Mammary epithelial cell (primary cell): ENCODE results near the gene SLC25A39.

Experiments used
- EZH2 ChIP-seq: IDR thresholded peaks from 2 replicates; pipeline ENCODE4 v1.6.1; 2012; ENCODE audit warnings: low read length, inconsistent platforms, borderline replicate concordance
- TF ChIP-seq, protein P1 (sequence below), 2 donors: IDR thresholded peaks in 1 of 2; conservative IDR thresholded peaks in 1 of 2; 2 replicates each; pipeline ENCODE4 v1.5.1; 2011 to 2012; ENCODE audit warnings: inconsistent platforms in 2 of 2, low read length in 2 of 2, mild to moderate bottlenecking in 2 of 2, control low read depth in 1 of 2, low read depth in 1 of 2; ENCODE audit not compliant: insufficient read depth in 1 of 2; ENCODE audit errors: extremely low read depth in 1 of 2

DNA sequence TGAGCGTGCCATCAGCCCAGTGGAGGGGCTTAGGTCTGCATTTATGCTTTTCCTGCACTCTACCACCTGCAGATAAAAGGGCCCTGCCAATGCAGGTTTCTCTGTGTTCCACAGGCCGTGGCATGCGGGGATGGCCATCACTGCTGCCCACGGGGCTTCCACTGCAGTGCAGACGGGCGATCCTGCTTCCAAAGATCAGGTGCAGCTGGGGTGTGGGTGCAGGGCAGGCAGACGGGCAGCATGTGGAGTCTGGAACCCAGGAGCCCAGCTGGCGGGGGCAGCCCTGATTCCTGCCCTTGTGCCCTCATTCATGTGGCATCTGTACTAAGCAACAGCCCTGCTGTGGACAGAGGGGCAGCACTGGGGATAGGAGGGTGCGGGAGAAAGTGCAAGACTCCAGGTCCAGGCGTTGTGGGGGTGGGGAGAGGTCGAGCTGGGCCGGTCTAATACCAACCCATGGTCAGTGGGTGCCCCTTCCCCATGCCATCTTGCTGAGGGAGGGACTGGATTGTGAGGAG lies 25.0 kb upstream of the SLC25A39 start:
- TF ChIP-seq, protein P1, sequence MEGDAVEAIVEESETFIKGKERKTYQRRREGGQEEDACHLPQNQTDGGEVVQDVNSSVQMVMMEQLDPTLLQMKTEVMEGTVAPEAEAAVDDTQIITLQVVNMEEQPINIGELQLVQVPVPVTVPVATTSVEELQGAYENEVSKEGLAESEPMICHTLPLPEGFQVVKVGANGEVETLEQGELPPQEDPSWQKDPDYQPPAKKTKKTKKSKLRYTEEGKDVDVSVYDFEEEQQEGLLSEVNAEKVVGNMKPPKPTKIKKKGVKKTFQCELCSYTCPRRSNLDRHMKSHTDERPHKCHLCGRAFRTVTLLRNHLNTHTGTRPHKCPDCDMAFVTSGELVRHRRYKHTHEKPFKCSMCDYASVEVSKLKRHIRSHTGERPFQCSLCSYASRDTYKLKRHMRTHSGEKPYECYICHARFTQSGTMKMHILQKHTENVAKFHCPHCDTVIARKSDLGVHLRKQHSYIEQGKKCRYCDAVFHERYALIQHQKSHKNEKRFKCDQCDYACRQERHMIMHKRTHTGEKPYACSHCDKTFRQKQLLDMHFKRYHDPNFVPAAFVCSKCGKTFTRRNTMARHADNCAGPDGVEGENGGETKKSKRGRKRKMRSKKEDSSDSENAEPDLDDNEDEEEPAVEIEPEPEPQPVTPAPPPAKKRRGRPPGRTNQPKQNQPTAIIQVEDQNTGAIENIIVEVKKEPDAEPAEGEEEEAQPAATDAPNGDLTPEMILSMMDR (conservative IDR thresholded peaks at IDR 0.05 in 1 of 2, IDR thresholded peaks at IDR 0.05 in 1 of 2; ENCODE audit: extremely low read depth in 1 of 2, insufficient read depth in 1 of 2, low read depth in 1 of 2, low read length in 2 of 2), result no peak
- no peak for TF ChIP-seq EZH2
